Raji (cell line): ENCODE results near the gene POU2AF1.

Source experiments
- POLR2A ChIP-seq: IDR thresholded peaks from 2 replicates; pipeline ENCODE4 v1.6.1; 2011; ENCODE audit warnings: low read depth, low read length, control low read depth; ENCODE audit not compliant: insufficient read depth

Gene POU2AF1

GRCh38 chr11:111360150-111361043 lies 18.7 kb downstream of the POU2AF1 start:
- no peak for TF ChIP-seq POLR2A

GRCh38 chr11:111359223-111360149 lies 19.6 kb downstream of the POU2AF1 start:
- no peak for TF ChIP-seq POLR2A

- no peak for TF ChIP-seq POLR2A
These were observed 20.8 kb downstream of the POU2AF1 start for GRCh38 chr11:111358038-111359001.

DNA sequence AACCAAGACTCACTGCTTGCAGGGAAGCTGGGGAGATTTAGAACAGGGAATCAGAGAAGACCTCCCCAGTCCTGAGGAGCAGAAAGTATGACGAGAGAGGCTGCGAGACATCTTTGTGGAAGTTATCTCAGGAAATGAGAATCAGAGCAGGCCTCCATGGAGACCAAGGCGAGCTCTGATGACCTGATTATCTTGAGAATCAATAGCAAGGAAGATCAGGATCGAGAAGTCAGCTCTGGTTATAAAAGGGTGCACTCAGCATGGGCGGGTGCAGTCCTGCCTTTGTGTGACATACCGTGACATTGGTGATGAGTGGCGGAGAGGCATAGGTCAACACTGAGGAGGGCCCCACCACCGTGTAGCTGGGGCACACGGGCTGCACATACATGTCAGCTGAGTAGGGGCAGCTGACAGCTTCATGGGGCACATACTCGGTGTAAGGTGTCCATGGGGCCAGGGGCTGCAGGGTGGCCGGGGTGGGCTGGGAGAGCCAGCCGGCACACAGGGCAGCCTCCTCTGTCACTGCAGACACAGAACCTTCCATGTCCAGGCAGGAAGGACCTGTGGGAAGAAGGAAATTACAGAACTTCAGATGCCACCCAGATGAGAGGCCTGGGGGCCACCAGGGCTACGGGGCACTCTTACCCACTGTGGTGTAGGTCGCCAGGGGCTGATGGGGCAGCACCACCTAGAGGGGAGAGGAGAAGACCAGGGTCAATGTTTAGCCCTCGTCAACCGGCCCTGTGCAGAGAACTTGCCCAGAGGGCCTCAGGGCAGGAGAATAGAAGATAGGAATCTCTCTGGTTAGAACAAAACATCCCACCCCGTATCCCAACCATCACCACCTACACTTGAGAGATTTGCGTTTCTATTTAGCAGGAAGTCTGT lies 21.7 kb downstream of the POU2AF1 start:
- TF ChIP-seq POLR2A = no peak

GRCh38 chr11:111356660-111357048 lies 22.4 kb downstream of the POU2AF1 start:
- no peak for TF ChIP-seq POLR2A

- TF ChIP-seq POLR2A = no peak
These were observed 23.0 kb downstream of the POU2AF1 start for GRCh38 chr11:111355956-111356659.

DNA sequence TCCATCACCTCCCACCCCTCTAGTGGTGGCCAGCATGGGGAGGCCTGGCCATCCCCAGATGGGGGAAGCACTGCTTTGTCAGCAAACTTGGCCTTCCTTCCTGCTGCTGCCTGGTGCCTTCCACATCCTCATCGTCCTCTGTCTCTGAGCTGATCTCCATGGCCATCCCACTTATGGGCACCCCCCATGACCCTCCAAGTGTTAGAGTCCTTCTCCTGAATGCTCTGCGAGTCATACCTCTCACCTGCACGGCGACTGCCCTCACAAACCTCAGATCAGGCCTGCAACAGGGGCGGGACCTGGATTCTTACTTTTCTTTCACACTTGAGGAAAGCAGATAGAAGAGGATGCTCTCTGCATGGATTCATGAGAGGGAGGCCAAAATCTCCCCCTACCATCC lies 24.0 kb downstream of the POU2AF1 start:
- no peak for TF ChIP-seq POLR2A

DNA sequence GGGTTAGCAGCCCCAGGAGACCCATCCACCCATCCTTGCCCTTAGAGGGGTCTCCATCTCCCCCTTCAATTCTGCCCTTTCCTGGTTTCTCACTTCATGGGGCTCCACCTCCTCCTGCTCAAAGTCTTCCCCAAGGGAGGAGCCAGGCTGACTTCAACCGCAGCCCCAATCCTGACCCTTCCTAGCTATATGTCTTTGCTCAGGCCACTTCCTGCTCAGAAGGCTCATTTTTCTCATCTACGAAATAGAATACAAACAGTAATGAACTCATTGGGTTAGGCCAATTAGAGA lies 24.5 kb downstream of the POU2AF1 start:
- no peak for TF ChIP-seq POLR2A

- TF ChIP-seq POLR2A = no peak
These were observed 25.1 kb downstream of the POU2AF1 start for GRCh38 chr11:111353776-111354600.

DNA sequence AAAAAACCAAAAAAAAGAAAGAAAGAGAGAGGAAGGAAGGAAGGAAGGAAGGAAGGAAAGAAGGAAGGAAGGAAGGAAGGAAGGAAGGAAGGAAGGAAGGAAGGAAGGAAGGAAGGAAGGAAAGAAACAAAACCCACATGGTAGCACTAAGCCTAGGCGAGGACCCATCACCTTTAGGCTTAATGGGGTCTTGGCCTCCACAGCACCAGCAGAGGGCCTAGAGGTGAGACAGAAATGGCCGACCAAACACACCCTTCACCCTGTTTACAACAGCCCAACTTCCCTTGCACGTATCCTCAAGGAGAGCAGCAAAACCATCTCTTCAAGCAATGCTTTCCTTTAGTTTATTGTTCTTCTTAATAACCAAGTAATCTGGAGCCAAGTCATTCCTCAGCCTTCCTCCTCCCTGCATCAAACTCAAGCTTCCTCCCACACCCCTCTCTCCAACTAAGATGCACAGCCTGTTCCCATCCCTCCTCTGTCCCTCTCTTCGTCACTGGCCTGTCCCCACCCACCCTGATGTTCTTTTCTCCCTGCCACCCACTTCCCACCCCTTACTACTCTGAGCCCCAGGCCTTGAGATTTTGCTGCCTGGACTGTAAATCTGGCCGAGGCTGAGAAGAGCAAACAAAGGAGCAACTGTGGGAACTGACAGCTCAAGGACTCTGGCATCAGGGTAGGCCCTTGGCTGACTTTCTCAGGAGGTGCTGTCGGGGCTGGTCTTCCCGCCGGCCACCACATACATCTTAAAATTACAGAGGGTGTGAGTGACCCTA lies 26.0 kb downstream of the POU2AF1 start:
- TF ChIP-seq POLR2A = no peak

GRCh38 chr11:111352231-111352746 lies 26.8 kb downstream of the POU2AF1 start:
- no peak for TF ChIP-seq POLR2A
